ENCODE data around the gene MTO1.

The MTO1 gene

GRCh38 chr6:73520688-73521350, 59.3 kb downstream of the MTO1 start, which contains the start of gene EEF1A1:
Gene EEF1A1 (minus strand): TSS chr6:73521032. CDS start chr6:73520026, 1,006 bp downstream.
- peaks cover 49% of the 10 kb centered on the region for H3K36me3 ChIP-seq
- DNase-seq = peak; percentile 99
- no peaks in the 10 kb centered on the region for H3K9me3 ChIP-seq (ENCODE audit: severe bottlenecking)
- H3K27ac ChIP-seq = peak within 1 kb of the TSS; percentile 98
- peak within 1 kb of the TSS; percentile 86 for H3K4me3 ChIP-seq (ENCODE audit: low read depth, low read length)
- H3K27me3 ChIP-seq (ENCODE audit: insufficient read depth, low read depth, severe bottlenecking) = no peaks in the 10 kb centered on the region
- TF ChIP-seq CTCF (IDR thresholded peaks at IDR 0.05; ENCODE audit: low read depth, low read length) = no peak

DNA sequence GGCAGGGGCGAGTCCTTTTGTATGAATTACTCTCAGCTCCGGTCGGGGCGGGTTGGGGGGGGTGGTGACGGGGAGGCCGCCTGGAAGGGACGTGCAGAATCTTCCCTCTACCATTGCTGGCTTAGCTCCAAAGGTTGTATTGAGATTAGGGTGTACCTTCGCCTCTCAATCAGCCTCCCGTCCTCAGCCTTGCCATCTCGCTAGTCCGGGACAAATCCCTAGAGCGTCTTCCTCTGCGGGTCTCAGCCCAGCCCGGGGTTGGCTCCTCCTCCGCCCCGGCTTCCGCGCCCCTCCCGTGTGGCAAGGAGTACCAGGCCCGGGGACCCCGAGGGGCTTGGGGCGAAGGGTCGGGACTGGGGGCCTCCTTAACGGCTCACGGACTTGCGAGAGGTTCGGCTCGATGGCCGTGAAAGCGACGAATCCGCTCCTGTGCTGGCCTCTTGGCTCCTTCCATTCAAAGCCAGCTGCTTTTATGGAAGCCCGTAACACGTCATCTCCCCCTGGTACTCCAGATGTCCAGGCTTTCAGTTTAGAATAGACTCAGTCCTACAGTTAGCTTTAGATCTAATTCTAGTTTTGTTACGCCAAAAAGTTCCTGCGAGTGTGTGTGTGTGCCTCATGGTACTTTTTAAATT, 59.9 kb downstream of the MTO1 start:
- Histone ChIP-seq H3K27ac (peak overlapping the region; percentile 98), H3K36me3 (peaks cover 42% of the 10 kb centered on the region), H3K9me3 (ENCODE audit: severe bottlenecking) (no peaks in the 10 kb centered on the region), H3K27me3 (ENCODE audit: insufficient read depth, low read depth, severe bottlenecking) (no peaks in the 10 kb centered on the region), H3K4me3 (ENCODE audit: low read depth, low read length) (peak overlapping the region; percentile 86)
- no peak for DNase-seq
- no peak for TF ChIP-seq CTCF (IDR thresholded peaks at IDR 0.05; ENCODE audit: low read depth, low read length)

GRCh38 chr6:73523434-73524123, 62.0 kb downstream of the MTO1 start:
- no peak for DNase-seq
- Histone ChIP-seq H3K27ac (no peak overlapping the region), H3K9me3 (ENCODE audit: severe bottlenecking) (no peaks in the 10 kb centered on the region), H3K36me3 (peaks cover 23% of the 10 kb centered on the region), H3K27me3 (ENCODE audit: insufficient read depth, low read depth, severe bottlenecking) (no peaks in the 10 kb centered on the region), H3K4me3 (ENCODE audit: low read depth, low read length) (no peak overlapping the region)
- TF ChIP-seq CTCF (IDR thresholded peaks at IDR 0.05; ENCODE audit: low read depth, low read length) = no peak

DNA sequence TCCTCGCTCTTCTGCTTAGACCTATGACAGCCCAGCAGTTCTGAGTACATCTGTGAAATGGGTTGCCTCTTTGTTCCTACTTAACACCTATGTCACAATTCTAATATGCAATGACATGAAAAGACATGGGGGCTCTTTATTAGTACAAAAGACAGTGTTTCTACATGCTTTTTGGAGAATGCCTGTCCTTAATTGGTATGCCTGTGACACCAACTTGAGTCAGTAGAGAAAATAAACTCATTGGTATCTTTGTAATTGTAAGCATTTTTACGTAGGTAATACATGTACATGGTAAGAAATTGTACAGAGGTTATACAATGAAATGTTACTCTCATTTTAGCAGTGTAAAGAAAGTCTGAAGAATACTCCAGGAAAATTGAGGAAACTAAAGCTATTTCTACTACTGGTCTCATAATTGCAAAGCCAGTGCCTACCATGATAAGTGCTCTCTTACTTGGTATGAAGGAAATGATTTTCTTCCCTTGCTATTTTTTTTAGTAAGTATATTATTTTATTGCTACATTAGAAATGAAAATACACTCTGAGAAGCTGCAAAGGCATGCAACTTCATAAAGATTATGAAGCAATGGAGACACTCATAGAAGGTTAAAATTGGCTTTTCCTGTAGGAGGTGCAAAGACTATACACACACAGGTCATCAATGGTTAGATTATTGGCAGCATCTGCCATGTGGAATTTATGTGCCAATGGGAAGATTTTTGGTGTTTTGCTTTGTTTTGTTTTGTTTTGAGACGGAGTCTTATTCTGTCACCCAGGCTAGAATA, 64.2 kb downstream of the MTO1 start:
- no peaks in the 10 kb centered on the region for H3K9me3 ChIP-seq (ENCODE audit: severe bottlenecking)
- H3K36me3 ChIP-seq = peaks cover under 1% of the 10 kb centered on the region
- no peak for TF ChIP-seq CTCF (IDR thresholded peaks at IDR 0.05; ENCODE audit: low read depth, low read length)
- no peak for DNase-seq
- H3K27ac ChIP-seq = no peak overlapping the region
- no peak overlapping the region for H3K4me3 ChIP-seq (ENCODE audit: low read depth, low read length)
- no peaks in the 10 kb centered on the region for H3K27me3 ChIP-seq (ENCODE audit: insufficient read depth, low read depth, severe bottlenecking)

DNA sequence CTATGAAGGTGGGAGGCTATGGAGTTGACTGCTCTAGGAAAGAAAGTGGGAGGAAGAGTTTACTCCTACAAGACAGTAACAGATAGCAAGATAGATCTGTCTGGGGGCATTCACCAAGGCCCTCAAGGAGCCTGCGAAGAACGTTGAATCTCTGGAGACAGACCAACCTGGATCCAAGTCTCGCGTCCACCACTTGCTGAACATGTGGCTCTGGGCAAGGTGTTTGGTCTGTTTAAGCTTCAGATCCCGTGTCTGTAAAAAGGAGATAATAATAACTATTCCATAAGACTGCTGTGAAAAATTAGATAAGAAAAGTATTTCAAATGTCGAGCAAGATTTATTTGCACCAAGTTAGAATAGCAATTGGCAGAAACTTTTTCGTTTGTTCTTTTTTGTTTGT, 67.4 kb downstream of the MTO1 start:
- no peak overlapping the region for H3K4me3 ChIP-seq (ENCODE audit: low read depth, low read length)
- no peaks in the 10 kb centered on the region for H3K9me3 ChIP-seq (ENCODE audit: severe bottlenecking)
- no peak overlapping the region for H3K27ac ChIP-seq
- no peak for DNase-seq
- no peaks in the 10 kb centered on the region for H3K36me3 ChIP-seq
- H3K27me3 ChIP-seq (ENCODE audit: insufficient read depth, low read depth, severe bottlenecking) = no peaks in the 10 kb centered on the region
- TF ChIP-seq CTCF (IDR thresholded peaks at IDR 0.05; ENCODE audit: low read depth, low read length) = no peak

All from WERI-Rb-1 (cell line).